GM21528 (cell line): ENCODE measurements around the gene SELENOT.
"Not testable (repeated sequence)": the region's sequence is repeated elsewhere in the genome, so short reads cannot be mapped to it uniquely, and the experiment has no call there.

Experiments
- ATAC-seq: cut with Tn5 transposase; IDR thresholded peaks from one replicate; pipeline ENCODE4 v1.9.1; 2021; ENCODE audit warnings: mild to moderate bottlenecking, moderate library complexity; ENCODE audit not compliant: unreplicated experiment, low FRiP score

SELENOT gene

DNA sequence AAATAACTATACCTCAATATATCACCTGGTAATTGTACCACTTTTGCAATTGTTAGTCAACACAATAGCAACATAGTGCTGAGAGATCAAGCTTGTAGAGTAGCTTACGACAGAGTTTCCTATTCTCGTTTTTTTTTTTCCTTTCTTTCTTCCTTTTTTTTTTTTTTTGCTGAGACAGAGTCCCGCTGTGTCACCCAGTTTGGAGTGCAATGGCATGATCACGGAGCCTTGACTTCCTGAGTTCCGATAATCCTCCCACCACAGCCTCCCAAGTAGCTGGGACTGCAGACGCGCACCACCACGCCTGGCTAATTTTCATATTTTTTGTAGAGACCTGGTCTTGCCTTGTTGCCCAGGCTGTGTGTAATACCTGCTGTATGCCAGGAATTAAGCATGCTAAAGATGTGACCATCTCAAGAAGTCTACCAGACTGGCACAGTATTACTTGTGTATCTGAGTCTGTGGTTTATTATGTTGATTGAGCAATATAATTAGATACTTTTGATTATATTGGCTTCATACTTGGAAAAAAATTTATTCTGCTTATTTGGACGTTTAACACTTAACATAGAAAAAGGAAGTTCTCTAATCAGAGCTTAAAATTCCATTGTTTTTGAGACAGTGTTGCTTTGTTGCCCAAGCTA is 3.0 kb downstream of the SELENOT start:
- no peak for ATAC-seq

DNA sequence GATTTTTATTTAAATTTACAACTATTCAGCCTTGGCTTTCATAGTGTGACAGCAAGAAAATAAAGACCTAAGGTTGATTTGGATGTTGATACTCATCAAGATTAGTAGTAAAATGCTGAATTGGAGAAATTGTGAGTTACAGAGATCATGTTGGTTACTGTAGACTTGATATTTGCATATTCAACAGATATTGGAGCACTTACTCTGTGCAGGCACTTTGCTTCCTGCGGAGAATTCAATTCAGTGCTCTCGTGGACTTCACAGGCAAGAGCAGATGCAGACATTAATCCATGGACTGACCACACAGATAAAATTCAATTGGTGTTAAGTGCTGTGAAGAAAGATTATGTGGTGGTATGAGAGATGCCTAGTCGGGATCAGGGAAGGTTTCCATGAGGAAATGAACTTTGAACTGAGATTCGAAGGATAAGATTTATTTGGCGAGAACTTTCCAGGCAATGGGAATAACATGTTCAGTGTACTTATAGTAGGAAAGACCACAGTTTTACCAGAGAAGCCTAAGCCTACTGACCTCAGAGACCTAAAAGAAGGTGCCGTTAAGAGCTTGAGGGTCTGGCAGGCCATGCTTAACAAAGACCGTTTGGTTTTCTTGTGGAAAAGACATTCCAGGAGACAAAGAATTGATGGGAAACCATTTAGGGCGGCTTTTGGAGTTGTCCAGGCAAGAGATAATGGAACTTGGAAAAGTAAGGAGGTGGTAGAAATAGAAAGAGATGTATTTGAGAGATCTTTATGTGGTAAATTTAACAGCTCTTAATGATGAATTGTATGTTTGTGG is 4.3 kb downstream of the SELENOT start:
- no peak for ATAC-seq

DNA sequence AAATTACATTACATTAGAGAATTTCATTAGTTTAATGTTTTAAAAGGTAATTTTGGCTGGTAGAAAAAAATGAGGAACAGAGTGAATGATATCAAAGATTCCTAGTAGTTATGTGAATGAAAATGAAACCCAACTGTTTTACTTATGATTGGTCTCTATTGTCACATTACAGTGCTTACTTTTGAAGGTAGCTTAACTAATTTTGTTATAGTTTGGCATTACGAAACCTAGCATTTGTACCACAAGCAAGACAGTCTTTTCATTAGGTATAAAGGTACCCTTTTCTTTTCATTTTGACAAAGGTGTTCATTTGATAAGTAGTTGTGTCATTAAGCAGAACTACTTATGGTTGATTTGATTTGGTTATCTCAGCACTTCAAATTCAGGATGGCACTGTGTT is 6.9 kb downstream of the SELENOT start:
- no peak for ATAC-seq

DNA sequence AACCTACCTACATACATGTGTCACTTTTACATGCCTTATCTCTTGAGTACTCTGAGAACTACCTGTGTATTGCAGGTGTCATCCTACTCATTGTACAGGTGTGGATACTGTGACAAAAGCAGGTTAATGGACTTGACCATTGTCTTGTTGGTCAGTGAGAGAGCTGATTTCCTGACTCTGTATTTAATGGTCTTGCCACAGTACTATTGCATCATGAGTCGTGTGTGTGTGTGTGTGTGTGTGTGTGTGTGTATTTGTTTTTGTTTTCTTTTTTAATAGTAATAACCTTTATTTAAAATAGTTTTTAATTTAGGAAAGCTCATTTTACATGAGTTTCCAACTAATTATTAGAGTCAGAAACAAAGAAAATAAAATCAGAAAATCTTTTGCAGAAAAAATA is 7.7 kb downstream of the SELENOT start:
- no peak for ATAC-seq

DNA sequence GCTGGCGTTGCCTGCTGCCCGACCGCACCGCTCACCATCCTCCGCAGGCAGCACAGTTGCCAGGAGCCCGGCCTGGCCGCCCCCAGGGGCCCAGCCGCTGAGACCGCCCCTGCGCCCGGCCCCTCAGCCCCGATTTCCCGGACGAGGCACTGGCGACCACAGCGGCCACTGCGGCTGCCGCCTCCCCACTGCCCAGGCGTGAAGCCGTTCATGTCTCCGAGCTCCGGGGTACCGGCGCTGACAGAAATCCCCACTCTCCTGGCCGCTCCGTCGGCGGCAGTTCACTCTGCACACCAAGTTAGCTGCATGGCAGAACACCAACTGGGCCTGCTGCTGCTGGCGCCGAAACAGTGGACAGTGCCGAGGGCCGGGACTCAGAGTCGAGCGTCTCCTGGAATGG is 8.5 kb downstream of the SELENOT start:
- ATAC-seq, result no peak

DNA sequence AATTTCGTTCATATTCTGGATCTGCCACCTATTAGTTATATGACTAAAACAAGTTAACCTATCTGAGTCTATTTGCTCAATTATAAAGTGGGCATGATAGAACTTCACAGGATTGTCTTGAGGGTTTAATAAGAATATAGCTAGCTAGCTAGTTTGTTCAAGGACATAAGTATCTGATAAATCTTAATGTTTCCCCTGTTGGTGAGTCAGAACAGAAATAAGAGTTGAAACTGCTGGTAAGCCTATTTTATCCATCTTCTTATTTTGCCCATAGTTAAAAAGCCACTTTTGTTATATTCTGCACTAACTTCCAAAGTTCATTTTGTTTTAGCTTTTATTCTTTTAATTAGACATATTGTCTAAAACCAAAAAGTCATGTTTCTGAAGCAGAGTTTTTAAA is 9.4 kb downstream of the SELENOT start:
- ATAC-seq, result no peak

DNA sequence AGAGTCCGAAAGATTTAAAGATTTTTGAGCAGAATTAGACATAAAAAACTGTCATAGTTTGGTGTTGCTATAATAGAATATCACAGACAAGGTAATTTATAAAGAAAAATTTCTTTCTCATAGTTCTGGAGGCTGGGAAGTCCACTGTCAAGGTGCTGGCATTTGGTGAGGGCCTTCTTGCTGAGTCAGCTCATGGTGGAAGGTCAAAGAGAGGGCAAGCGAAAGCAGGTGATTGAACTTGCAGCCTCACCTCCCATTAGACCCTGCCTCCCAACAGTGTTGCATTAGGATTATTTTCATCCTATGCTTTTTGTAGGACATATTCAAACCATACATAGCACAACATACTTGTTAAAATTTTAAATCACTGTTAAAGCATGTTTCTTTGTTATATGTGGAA is 9.9 kb downstream of the SELENOT start:
- ATAC-seq, result no peak

DNA sequence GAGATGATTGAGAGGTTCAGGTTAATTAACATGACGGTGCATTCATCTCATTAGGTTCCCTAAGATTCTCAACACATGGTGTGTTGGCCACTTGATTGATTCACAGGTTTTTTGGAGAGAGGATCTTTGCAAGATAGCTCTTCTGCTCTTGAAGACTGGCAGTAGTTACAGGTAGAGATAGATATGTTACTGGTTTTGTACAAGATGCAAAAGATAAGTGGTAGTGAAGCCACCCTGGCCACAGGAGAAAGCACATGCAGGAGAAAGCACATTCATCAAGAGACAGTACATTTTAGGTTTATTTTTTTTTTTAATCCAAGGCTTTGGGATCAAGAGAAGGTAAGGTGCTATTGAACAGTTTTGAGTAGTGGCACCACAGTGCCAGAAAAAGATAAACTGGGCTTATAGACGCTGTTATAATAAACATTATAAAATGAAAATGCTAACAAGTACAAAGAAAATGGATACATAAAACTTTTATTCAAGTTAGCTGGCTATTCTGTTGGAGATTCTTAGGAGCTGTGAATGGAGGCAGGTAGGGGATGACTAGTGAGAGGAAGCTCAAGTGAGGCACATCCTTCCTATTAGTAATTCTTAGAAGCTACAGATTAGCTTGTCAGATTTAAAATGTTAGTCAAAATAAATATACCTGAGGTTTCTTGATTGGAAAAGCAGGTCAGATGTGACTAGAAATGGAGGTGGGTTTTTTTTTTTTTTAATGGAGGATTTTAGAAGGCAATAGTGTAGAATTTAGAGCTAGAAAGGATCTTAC is 10.8 kb downstream of the SELENOT start:
- ATAC-seq, result no peak

DNA sequence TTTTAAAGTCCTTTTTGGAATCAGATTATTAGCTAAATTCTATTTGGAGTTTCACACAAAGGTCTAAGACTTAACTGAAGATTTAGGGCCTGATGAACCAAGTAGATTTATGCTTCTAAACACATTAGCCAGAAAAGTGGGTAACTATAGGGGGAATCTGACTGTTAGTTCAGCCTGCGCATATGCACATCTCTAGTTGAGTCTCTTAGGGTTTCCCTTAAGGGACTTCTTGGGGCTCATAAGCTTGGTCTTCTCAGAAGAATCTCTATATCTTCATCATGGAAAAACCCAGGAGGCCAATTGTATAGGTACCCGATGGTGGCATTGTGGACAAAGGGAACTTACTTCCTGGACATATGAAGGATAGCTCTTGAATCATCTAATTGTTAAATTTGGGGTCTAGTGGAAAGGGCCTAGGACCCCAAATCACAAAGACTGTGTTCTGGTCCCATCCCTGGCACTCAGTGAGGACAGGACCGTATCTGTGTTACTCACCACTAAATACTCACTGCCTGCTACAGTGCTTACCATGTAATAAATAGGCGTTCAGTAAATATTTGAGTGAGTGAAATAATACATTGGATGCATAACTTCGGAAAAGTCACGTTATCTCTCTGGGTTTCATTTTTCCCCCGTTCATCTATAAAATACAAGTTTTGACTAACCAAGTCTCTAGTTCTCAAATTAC is 17.0 kb downstream of the SELENOT start:
- no peak for ATAC-seq

DNA sequence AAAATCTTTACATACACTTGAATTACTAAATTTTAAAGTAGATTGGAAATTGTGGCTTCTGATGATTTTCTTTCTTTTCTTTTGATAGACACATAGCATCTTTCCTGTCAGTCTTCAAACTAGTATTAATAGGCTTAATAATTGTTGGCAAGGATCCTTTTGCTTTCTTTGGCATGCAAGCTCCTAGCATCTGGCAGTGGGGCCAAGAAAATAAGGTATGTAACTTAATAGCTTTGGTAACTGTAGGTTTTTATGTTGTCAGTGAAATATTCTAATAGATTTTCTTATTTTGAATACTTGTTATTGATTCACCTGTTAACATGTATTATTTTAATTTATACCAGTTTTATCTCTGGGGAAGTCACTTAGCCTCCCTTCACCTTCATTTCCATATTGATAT is 19.8 kb downstream of the SELENOT start:
- not testable (repeated sequence) for ATAC-seq

DNA sequence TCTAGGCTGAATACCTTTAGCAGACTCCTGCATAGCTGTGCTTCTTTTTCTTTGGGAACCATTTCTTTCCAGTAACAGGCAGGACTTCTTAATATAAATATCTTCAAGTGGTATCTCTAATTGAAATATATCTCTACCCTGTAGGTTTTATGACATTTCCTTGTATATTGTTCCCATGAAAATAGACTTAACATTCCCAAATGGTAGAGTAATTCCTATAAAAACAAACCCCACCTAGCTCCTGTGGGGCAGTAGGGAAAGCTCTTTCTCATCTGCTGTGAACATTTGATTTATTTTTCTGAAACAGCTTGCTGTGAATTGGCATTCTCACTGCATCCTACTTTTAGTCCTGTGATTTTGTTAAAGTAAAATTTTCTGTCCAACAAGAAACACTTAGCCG is 20.8 kb downstream of the SELENOT start:
- ATAC-seq, result no peak

DNA sequence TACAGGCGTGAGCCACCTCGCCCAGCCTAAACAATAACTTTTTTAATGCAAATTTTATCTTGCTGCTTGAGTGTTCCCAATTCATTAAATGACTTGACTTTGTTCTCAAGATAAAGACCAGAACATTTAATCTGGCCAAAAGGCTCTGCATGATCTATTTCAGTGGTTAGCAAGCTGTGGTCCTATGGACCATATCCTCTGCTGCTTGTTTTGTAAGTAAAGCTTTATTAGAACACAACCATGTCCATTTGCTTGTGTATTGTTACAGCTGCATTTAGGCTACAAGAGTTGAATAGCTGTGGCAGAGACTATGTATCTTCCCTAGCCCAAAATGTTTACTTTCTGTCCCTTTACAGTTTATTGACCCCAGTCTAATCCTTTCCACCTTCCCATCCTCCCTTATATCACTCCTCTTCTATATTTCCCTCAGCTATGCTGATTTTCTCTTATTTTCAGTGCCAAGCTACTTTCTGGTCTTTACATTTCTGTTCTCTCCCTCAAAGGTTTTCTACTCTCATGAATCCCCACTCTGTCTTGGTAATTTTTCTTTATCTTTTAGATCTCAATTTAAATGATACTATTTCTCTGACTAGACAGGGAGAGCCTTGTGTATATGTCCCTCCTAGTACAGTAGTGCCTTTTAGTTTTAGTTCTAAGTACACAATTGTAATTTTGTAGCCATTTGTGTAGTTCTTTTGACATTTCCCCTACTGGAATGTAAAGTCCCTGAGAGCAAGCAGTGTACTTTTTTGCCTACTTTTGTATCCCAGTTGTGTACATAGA is 23.2 kb downstream of the SELENOT start:
- no peak for ATAC-seq

DNA sequence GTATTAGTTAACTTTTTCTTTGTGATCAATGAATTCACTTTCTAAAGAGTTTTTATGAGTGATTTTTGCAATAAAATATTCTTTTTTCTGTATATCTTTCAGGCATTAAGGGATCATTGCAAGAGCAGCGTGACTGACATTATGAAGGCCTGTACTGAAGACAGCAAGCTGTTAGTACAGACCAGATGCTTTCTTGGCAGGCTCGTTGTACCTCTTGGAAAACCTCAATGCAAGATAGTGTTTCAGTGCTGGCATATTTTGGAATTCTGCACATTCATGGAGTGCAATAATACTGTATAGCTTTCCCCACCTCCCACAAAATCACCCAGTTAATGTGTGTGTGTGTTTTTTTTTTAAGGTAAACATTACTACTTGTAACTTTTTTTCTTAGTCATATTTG is 24.4 kb downstream of the SELENOT start:
- no peak for ATAC-seq

DNA sequence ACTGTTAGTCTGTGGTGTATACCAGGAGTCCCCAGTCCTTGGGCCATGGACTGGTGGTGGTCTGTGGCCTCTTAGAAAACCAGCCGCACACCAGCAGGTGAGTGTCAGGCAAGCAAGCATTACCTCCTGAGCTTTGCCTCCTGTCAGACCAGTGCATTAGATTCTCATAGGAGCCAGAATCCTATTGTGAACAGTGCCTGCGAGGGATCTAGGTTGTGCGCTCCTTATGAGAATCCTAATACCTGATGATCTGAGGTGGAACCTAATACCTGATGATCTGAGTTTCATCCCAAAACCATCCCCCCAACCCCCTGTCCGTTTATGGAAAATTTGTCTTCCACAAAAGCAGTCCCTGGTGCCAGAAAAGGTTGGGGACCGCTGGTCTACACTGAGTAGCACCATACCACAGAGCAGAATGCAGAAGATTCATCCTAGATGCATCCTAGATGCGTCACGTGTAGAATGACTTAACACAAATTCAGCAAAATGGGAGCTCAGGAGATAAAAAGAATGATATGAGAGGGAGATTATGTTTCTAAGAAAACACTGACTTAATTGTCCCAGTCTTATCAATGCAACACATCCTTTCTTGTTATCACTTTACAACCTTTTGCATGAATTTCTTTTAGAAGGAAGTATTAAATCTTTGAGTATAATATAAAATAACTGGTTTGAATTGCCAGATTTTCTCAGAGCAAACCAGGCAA is 28.5 kb downstream of the SELENOT start:
- no peak for ATAC-seq

DNA sequence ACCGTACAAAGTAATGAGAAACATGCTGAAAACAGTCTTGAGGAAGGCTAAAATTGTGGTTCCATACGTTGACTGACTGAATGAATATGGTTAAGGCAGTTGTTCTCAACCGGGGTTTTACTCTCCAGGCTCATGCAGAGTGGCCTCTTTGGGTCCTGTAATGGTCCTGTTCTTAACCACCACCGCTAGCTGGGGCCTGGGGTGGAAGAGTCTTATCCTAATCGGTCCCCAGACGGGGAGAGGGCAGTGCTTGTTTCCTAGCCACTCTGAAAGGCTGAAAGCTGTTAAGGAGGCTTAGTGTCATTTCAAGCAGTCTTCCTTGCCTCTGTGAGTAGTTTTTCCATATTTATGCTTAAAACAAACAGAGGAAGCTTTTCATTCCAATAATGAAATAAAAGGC is 32.0 kb downstream of the SELENOT start:
- no peak for ATAC-seq

DNA sequence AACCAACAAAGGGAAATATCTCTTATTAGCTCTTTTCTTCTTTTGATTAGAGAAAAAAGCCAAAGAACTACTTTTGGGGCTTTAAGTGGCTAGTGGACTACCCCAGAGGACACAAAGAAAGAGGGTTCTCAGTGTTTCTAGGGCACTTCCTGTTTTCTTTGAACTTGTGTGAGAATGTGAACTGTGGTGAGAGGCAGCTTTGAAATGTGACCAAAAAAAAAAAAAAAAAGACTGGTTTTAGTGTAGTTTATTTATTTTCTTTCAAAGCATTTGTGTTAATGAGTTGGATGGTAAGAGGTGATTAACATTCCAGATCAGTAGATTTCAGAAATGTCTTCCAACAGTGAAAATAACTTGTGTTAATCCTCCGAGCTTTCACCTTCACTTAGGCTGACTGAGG is 32.4 kb downstream of the SELENOT start:
- ATAC-seq, result no peak

DNA sequence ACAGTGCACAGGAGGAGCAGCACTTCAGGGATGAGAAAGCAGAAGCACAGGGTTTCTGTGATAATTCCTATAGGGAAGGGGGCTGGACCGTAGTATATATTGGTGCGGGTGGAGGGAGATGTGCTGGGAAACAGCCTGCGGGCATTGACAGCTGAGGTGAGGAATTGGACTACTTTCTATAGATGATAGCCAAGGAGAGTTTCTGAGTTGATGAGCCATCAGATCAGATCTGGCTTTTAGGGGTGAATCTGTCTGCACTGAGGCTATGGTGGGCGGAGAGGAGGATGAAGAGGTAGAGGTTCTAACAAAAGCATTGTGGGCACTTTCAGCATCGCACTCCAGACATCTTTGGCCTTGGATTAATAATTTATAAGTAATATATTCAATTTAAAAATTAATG is 33.1 kb downstream of the SELENOT start:
- ATAC-seq, result no peak

DNA sequence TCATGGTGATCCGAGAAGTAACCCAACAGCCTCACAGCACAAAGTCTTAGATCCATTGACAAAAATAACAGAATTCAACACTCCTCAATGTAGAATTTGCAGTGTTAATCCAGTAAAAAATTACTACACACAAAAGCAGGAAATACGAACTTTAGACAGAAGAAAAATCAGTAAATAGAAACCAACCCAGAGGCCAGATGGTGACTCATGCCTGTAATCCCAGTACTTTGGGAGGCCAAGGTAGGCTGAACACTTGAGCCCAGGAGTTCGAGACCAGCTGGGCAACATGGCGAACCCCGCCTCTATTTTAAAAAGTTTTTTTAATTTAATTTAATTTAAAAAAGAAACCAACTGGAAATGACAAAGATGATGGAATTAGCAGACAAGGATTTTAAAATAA is 36.1 kb downstream of the SELENOT start:
- ATAC-seq, result no peak

DNA sequence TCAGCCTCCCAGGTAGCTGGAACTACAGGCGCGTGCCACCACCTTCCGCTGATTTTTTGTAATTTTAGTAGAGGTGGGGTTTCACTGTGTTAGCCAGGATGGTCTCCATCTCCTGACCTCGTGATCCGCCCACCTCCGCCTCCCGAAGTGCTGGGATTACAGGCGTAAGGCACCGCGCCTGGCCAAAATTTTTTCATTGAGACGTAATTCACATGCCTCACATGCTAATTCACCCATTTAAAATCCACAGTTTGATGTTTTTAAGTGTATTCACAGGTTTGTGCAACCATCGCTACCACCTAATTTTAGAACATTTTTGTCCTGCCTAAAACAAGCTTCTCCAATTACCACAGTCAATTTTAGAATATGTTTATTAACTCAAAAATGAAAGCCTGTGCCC is 37.1 kb downstream of the SELENOT start:
- no peak for ATAC-seq

DNA sequence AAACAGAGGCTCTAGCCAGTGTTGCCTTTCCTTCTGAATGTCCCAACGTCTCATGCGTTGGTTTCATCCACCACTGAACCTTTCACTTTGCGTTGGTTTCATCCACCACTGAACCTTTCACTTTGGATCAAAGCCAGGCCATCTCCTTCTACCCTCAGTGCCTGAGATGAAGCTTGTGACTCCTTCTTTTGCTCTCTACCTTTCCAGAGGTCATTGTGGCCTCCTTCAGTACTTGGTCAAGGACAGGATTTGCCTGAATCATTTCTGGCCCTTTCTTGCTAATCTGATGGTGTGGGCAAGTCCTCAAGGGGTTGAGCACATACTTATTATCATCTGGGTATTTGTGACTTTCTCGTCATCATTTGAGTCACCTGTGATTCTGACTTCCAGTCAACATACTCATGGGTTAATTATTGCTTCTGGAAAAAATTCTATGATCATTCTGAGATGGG is 50.0 kb downstream of the SELENOT start:
- ATAC-seq, result no peak
